IMR-90 (cell line): Measurements from ENCODE around the gene AIRE. TPM values are rescaled to one million over a fixed set of nuclear protein-coding genes. Genes with fewer than 3 reads are reported as not detected.

Experiments
- ATAC-seq: fragments of 200-7000 bp; cut with Tn5 transposase; 2 replicates; pipeline ENCODE4 v1.9.1; 2020; ENCODE audit warnings: low read depth, mild to moderate bottlenecking, moderate library complexity
- BruUV-seq: library from RNA; stranded (reverse); fragments of 400-500 nt; replicated peaks from 2 replicates; lab custom pipeline; 2021; lab: Mats Ljungman, UMichigan
- CTCF ChIA-PET: fragments of 300-600 bp; formaldehyde crosslinking; extraction: SDS; loops from one replicate; lab custom pipeline; 2021; ENCODE audit warnings: antibody characterized with exemption; lab: Yijun Ruan, JAX
- POLR2A ChIA-PET: fragments of 300-600 bp; sonication (Branson Sonifier 250); formaldehyde crosslinking; loops from one replicate; lab custom pipeline; 2022; ENCODE audit warnings: antibody characterized with exemption; ENCODE audit not compliant: unreplicated experiment; lab: Charles Lee
- DNase-seq: peaks from one replicate; pipeline ENCODE4 v3.0.0; 2013
- H2AFZ ChIP-seq: replicated peaks from 2 replicates; pipeline ENCODE3; 2013; ENCODE audit warnings: low read length, mild to moderate bottlenecking; ENCODE audit not compliant: poor library complexity
- H2AK5ac ChIP-seq: 2 replicates; pipeline ENCODE4 v1.6.1; 2013; ENCODE audit warnings: low read depth, low read length, inconsistent platforms
- H2AK9ac ChIP-seq: replicated peaks from 2 replicates; pipeline ENCODE3; 2013; ENCODE audit warnings: mild to moderate bottlenecking, low read depth, low read length, moderate library complexity; ENCODE audit not compliant: poor library complexity
- H2BK120ac ChIP-seq: 2 replicates; pipeline ENCODE4 v1.6.1; 2013; ENCODE audit warnings: low read depth, low read length, inconsistent platforms
- H2BK15ac ChIP-seq: 3 replicates; pipeline ENCODE4 v1.6.1; 2013; ENCODE audit warnings: low read depth, low read length, inconsistent platforms
- H2BK20ac ChIP-seq: 2 replicates; pipeline ENCODE4 v1.6.1; 2013; ENCODE audit warnings: low read depth, mild to moderate bottlenecking, inconsistent platforms, low read length, moderate library complexity
- H2BK5ac ChIP-seq: 2 replicates; pipeline ENCODE4 v1.6.1; 2013; ENCODE audit warnings: mild to moderate bottlenecking, low read depth, low read length, inconsistent platforms; ENCODE audit not compliant: poor library complexity, severe bottlenecking
- H3K14ac ChIP-seq: replicated peaks from 2 replicates; pipeline ENCODE4 v1.6.1; 2013; ENCODE audit warnings: low read depth, low read length, inconsistent platforms
- H3K18ac ChIP-seq: 2 replicates; pipeline ENCODE4 v1.6.1; 2013; ENCODE audit warnings: low read depth, low read length, control low read depth
- H3K23ac ChIP-seq: 2 replicates; pipeline ENCODE4 v1.6.1; 2013; ENCODE audit warnings: low read depth, low read length, inconsistent platforms
- H3K27ac ChIP-seq: 2 replicates; pipeline ENCODE4 v1.5.1; 2013; ENCODE audit warnings: mild to moderate bottlenecking, control low read depth, low read length; ENCODE audit not compliant: insufficient read depth
- H3K27me3 ChIP-seq: 2 replicates; pipeline ENCODE4 v1.6.1; 2013; ENCODE audit warnings: low read length; ENCODE audit not compliant: control insufficient read depth, insufficient read depth
- H3K36me3 ChIP-seq: 2 replicates; pipeline ENCODE4 v1.6.1; 2013; ENCODE audit warnings: low read length, mixed read lengths; ENCODE audit not compliant: control insufficient read depth, insufficient read depth
- H3K4ac ChIP-seq: 2 replicates; pipeline ENCODE4 v1.6.1; 2013; ENCODE audit warnings: low read depth, low read length, inconsistent platforms
- H3K4me1 ChIP-seq: 2 replicates; pipeline ENCODE4 v1.6.1; 2013; ENCODE audit warnings: low read length, mixed read lengths; ENCODE audit not compliant: control insufficient read depth, insufficient read depth
- H3K4me2 ChIP-seq: 2 replicates; pipeline ENCODE4 v1.6.1; 2013; ENCODE audit warnings: low read depth, mild to moderate bottlenecking, control low read depth, low read length, moderate library complexity
- H3K4me3 ChIP-seq: 2 replicates; pipeline ENCODE4 v1.5.1; 2013; ENCODE audit warnings: low read depth, mild to moderate bottlenecking, control low read depth, low read length, moderate library complexity; ENCODE audit not compliant: insufficient read depth
- H3K56ac ChIP-seq: 2 replicates; pipeline ENCODE4 v1.6.1; 2013; ENCODE audit warnings: low read length, inconsistent platforms; ENCODE audit not compliant: insufficient read depth; ENCODE audit errors: extremely low read depth
- H3K79me1 ChIP-seq, 2 experiments: 2 replicates each; pipeline ENCODE4 v1.6.1; 2013; ENCODE audit warnings: low read length in 2 of 2, inconsistent platforms in 1 of 2, low read depth in 1 of 2
- H3K9ac ChIP-seq: 2 replicates; pipeline ENCODE4 v1.6.1; 2013; ENCODE audit warnings: low read depth, low read length, control low read depth
- H3K9me1 ChIP-seq: 2 replicates; pipeline ENCODE4 v1.6.1; 2013; ENCODE audit warnings: low read length, inconsistent platforms; ENCODE audit not compliant: insufficient read depth
- H3K9me3 ChIP-seq: 2 replicates; pipeline ENCODE4 v1.6.1; 2013; ENCODE audit warnings: low read length; ENCODE audit not compliant: control insufficient read depth, insufficient read depth
- H4K20me1 ChIP-seq: 2 replicates; pipeline ENCODE4 v1.6.1; 2013; ENCODE audit warnings: low read length, inconsistent platforms; ENCODE audit not compliant: insufficient read depth
- H4K5ac ChIP-seq: 2 replicates; pipeline ENCODE4 v1.6.1; 2013; ENCODE audit warnings: mild to moderate bottlenecking, low read depth, low read length, control low read depth
- H4K8ac ChIP-seq, 2 experiments: 2 replicates each; pipeline ENCODE4 v1.6.1; 2013; ENCODE audit warnings: low read depth in 2 of 2, low read length in 2 of 2, control low read depth in 1 of 2, inconsistent platforms in 1 of 2
- H4K91ac ChIP-seq: 2 replicates; pipeline ENCODE4 v1.6.1; 2013; ENCODE audit warnings: low read depth, low read length, inconsistent platforms; ENCODE audit not compliant: insufficient read depth
- BHLHE40 ChIP-seq: fragments of 150-350 bp; IDR thresholded peaks from 2 replicates; pipeline ENCODE4 v1.6.1; 2016; ENCODE audit warnings: mild to moderate bottlenecking, low read depth, low read length
- FOS ChIP-seq: fragments of 150-350 bp; IDR thresholded peaks from 2 replicates; pipeline ENCODE4 v1.6.1; 2016; ENCODE audit warnings: low read depth, low read length
- MXI1 ChIP-seq: IDR thresholded peaks from 2 replicates; pipeline ENCODE4 v1.6.1; 2012; ENCODE audit warnings: low read depth, mild to moderate bottlenecking, low read length, moderate library complexity, borderline replicate concordance
- NFE2L2 ChIP-seq: fragments of 150-350 bp; IDR thresholded peaks from 2 replicates; pipeline ENCODE4 v1.6.1; 2016; ENCODE audit warnings: low read depth, mild to moderate bottlenecking, low read length
- POLR2A ChIP-seq: IDR thresholded peaks from 2 replicates; pipeline ENCODE4 v1.6.1; 2012; ENCODE audit warnings: mild to moderate bottlenecking, low read depth, low read length
- RCOR1 ChIP-seq: IDR thresholded peaks from 2 replicates; pipeline ENCODE4 v1.6.1; 2012; ENCODE audit warnings: mild to moderate bottlenecking, low read length, improper control_type of control experiment; ENCODE audit not compliant: insufficient replicate concordance
- RFX5 ChIP-seq: IDR thresholded peaks from 2 replicates; pipeline ENCODE4 v1.8.0; 2012; ENCODE audit warnings: low read depth, mild to moderate bottlenecking, low read length, moderate library complexity
- SMC3 ChIP-seq: fragments of 150-350 bp; IDR thresholded peaks from 2 replicates; pipeline ENCODE4 v1.6.1; 2016; ENCODE audit warnings: low read depth, mild to moderate bottlenecking, antibody characterized with exemption, low read length, moderate library complexity
- WGBS, 2 experiments: methylation state at CpG; one replicate each; pipeline versions ENCODE4 v1.1.5 to v1.1.7; 2013; ENCODE audit warnings: missing lambda C conversion rate in 2 of 2; ENCODE audit not compliant: insufficient read length in 1 of 2; ENCODE audit errors: extremely low coverage in 2 of 2; 5-methylcytosine and 5-hydroxymethylcytosine counted together
- dilution Hi-C: fragments of 300-500 bp; cut with HindIII; formaldehyde crosslinking; loops from one replicate; pipeline ENCODE4 v1.14.3; 2018; ENCODE audit warnings: low sequenced_read_pairs; ENCODE audit not compliant: unreplicated experiment
- in situ Hi-C: fragments of 300-500 bp; cut with MboI; formaldehyde crosslinking; loops from 3 replicates; pipeline ENCODE4 v1.14.3; 2019; ENCODE audit warnings: low sequenced_read_pairs, inconsistent platforms, mixed read lengths
- intact Hi-C: fragments of 100-400 bp; cut with micrococcal nuclease; formaldehyde crosslinking; loops from 2 replicates; pipeline ENCODE4 v1.10.0; 2022
- polyA plus RNA-seq, 3 experiments: library from polyadenylated mRNA; depleted of rRNA; stranded (reverse); fragments of >200 nt; gene quantifications; 2 replicates each; pipeline ENCODE4 v1.2.3, GENCODE V29; 2012; ENCODE audit warnings: low replicate concordance in 1 of 3
- total RNA-seq: library from RNA; depleted of rRNA; stranded (reverse); fragments of >200 nt; gene quantifications from 2 replicates; pipeline ENCODE4 v1.2.3, GENCODE V29; 2012

AIRE gene
- total and polyA plus RNA-seq, 2 of the 4 experiments (the other 2 are of a cell fraction), result 0.05 TPM; not detected in 1

DNA sequence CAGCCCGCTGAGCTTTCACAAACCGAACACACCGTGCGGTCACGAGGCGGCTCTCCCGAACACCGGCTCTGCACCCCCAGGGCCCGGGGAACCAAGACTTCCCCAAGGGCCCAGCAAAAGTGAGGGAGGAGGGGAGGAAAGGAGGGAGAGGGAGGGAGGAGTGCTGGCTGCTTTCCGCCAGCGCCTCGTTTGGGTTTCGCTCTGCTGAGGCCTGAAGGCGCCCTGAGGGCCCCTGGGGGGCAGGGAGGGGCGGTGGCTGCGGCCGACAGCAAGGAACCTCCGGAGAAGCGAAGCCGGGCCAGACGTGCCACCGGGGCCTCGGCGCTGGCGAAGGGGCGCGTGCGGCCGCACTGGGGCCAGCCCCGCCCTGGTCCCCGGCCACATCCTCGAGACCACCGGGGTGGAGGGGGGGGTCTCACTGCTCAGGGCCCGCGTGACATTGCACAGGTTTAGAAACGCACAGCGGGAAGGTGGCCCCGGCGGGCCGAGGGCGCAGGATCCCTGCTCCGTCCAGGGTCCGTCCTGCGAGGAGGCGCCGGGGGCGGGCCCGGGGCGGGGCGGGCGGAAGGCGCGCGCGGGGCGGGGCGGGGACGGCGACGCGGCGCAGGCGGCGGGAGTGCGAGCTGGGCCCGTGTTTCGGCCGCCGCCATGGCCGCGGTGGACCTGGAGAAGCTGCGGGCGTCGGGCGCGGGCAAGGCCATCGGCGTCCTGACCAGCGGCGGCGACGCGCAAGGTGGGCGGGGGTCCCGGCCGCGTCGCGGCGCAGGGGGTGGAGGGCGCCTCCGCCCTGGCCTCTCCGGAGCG is 14.0 kb downstream of the AIRE start, which contains the start of gene PFKL (continued):
- TF ChIP-seq RCOR1 (no peak), POLR2A (peak; percentile 69), SMC3 (no peak)

DNA sequence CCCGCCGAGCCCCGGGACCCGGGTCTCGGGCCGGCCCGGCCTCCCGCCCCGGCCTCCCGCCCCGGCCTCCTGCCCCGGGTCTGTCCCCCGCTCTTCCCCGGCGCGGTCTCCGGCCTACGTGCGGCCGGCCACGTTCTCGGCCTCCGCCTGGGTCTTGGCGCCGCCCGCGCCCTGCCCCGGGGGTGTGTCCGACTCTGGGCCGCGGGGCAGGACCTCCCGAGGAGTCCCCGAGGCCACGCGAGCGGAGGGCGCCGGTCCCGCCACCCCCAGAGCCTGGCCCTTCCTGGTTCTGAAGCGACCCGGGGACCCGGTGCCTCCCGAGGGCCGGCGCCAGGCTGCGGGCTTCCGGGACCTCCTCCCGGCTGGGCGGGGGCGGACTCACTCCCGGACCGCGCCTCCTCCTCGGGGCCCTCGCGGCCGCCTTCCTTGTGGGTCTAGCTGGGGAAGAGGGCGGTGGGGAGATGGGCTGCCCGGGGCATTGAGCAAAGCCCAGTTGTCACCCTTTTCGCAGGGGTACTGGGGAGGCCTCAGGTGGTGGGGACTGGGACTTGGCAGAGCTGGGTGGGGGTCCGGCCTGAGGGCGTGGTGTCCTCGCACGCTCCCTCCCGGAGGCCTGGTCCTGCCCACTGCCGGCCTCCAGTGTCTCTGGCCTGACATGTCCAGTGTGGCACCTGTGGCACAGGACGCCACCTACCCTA is 14.7 kb downstream of the AIRE start:
- H3K9ac ChIP-seq, result peak overlapping the region; percentile 72
- no peaks in the 10 kb centered on the region for H3K9me1 ChIP-seq
- H2BK20ac ChIP-seq, result no peak overlapping the region
- POLR2A ChIA-PET, result no interaction called here
- dilution Hi-C loops, result no loop called here
- H2BK15ac ChIP-seq, result no peak overlapping the region
- H3K4me3 ChIP-seq, result peak overlapping the region; percentile 82
- in situ Hi-C loops, result no loop called here
- H3K56ac ChIP-seq, result no peak overlapping the region
- H3K18ac ChIP-seq, result no peak overlapping the region; the same call in 1 of the 2 replicates
- H3K14ac ChIP-seq, result peak overlapping the region; percentile 38
- no peak overlapping the region for H2BK120ac ChIP-seq
- H3K9me3 ChIP-seq, result no peaks in the 10 kb centered on the region
- peaks cover 48% of the 10 kb centered on the region for H4K20me1 ChIP-seq
- H4K91ac ChIP-seq, result peak overlapping the region; percentile 61; the same call in 1 of the 2 replicates
- H3K27ac ChIP-seq, result peak overlapping the region; percentile 57
- no peak overlapping the region for H4K5ac ChIP-seq
- no peak for TF ChIP-seq SMC3
- TF ChIP-seq MXI1, result peak; percentile 76
- TF ChIP-seq NFE2L2, result no peak
- no peak for TF ChIP-seq FOS
- TF ChIP-seq BHLHE40, result no peak
- TF ChIP-seq POLR2A, result peak; percentile 65
- TF ChIP-seq RFX5, result no peak
- TF ChIP-seq RCOR1, result no peak
- H3K27me3 ChIP-seq, result no peaks in the 10 kb centered on the region; the same call in 1 of the 2 replicates
- H2BK5ac ChIP-seq, result peak overlapping the region; percentile 80
- CTCF ChIA-PET, result no interaction called here
- H3K36me3 ChIP-seq, result peaks cover 3% of the 10 kb centered on the region; the same call in 1 of the 2 replicates
- peak overlapping the region; percentile 91 for H2AFZ ChIP-seq
- peak overlapping the region; percentile 97 for H2AK9ac ChIP-seq
- BruUV-seq, result no TSS peak
- peak overlapping the region; percentile 87 for H3K4me2 ChIP-seq
- peak overlapping the region; percentile 28 to 39; a peak in 2 of 4 replicates for H4K8ac ChIP-seq
- peak overlapping the region; percentile 93 for H2AK5ac ChIP-seq
- H3K4ac ChIP-seq, result peak overlapping the region; percentile 74
- H3K79me1 ChIP-seq, result peaks cover 16 to 36% of the 10 kb centered on the region in 2 experiments
- DNase-seq (peak; percentile 19), ATAC-seq (peak; percentile 72)
- peaks cover 20% of the 10 kb centered on the region for H3K4me1 ChIP-seq
- intact Hi-C loops, result no loop called here
- 0% methylated on average over 4 of the region's 67 CpGs; no CpG with 5 or more reads in 1 of the 2 experiments for WGBS, 2 experiments
- peak overlapping the region; percentile 11; the same call in 1 of the 2 replicates for H3K23ac ChIP-seq
